HepG2 (cell line): ENCODE results near the gene HPCAL1. TPM values are rescaled to one million over a fixed set of nuclear protein-coding genes. Genes with fewer than 3 reads are reported as not detected.

Experiments used
- ATAC-seq: fragments of 200-7000 bp; cut with Tn5 transposase; 3 replicates; pipeline ENCODE4 v1.9.1; 2020; ENCODE audit warnings: mild to moderate bottlenecking, moderate library complexity
- BruUV-seq: library from RNA; stranded (reverse); fragments of 400-500 nt; replicated peaks from 2 replicates; lab custom pipeline; 2021; lab: Mats Ljungman, UMichigan
- CTCF ChIA-PET: fragments of 300-600 bp; formaldehyde crosslinking; extraction: SDS; loops from one replicate; lab custom pipeline; 2021; ENCODE audit warnings: low total read pairs, inconsistent platforms, low intra/inter-chr PET ratio; lab: Yijun Ruan, JAX
- POLR2A ChIA-PET: fragments of 350-600 bp; sonication (Branson Sonifier 250); formaldehyde crosslinking; loops from one replicate; lab custom pipeline; 2020; ENCODE audit warnings: antibody characterized with exemption, inconsistent platforms; lab: Yijun Ruan, JAX
- DNase-seq: peaks from one replicate; pipeline ENCODE4 v3.0.0-alpha.2; 2015; ENCODE audit warnings: low spot score
- FAIRE-seq: peaks from 3 replicates; lab custom pipeline; 2011; peaks lifted over from hg19 to GRCh38; lab: Jason Lieb, UNC
- H2AFZ ChIP-seq: one replicate; pipeline ENCODE4 v1.6.1; 2011; ENCODE audit warnings: low read length, inconsistent platforms
- H3K27ac ChIP-seq: fragments of 300-600 bp; 3 replicates; pipeline ENCODE4 v1.8.0; 2011; ENCODE audit warnings: mixed run types, mild to moderate bottlenecking, mixed read lengths, low read length, inconsistent platforms; ENCODE audit not compliant: insufficient read depth; ENCODE audit errors: extremely low read length
- H3K27me3 ChIP-seq, 2 experiments: fragments of 200-600 bp in 1 of 2; 2 replicates in 1 of 2; 3 replicates in 1 of 2; pipeline versions ENCODE4 v1.6.0 to v1.8.0; 2011; ENCODE audit warnings: low read length in 2 of 2, mild to moderate bottlenecking in 2 of 2, moderate library complexity in 2 of 2, inconsistent platforms in 1 of 2; ENCODE audit not compliant: insufficient read depth in 2 of 2, control insufficient read depth in 1 of 2
- H3K36me3 ChIP-seq, 2 experiments: fragments of 200-600 bp in 1 of 2; replicated peaks in 1 of 2; 2 replicates in 1 of 2; 3 replicates in 1 of 2; pipeline versions ENCODE4 v1.5.1 to v1.8.0; 2011; ENCODE audit warnings: low read length in 2 of 2, inconsistent platforms in 1 of 2; ENCODE audit not compliant: insufficient read depth in 2 of 2, control insufficient read depth in 1 of 2
- H3K4me1 ChIP-seq: 2 replicates; pipeline ENCODE4 v1.5.1; 2012; ENCODE audit warnings: low read length, inconsistent platforms; ENCODE audit not compliant: insufficient read depth
- H3K4me2 ChIP-seq: 2 replicates; pipeline ENCODE4 v1.6.0; 2011; ENCODE audit warnings: low read depth, low read length, inconsistent platforms
- H3K4me3 ChIP-seq, 3 experiments: fragments of 200-600 bp in 1 of 3; sonication (generic), shearing (Covaris generic) in 1 of 3; replicated peaks in 1 of 3; 2 replicates each; pipeline ENCODE4 v1.5.1; 2011 to 2016; ENCODE audit warnings: low read length in 3 of 3, inconsistent platforms in 2 of 3, low read depth in 2 of 3, mild to moderate bottlenecking in 2 of 3, control low read depth in 1 of 3, mixed read lengths in 1 of 3; ENCODE audit not compliant: insufficient read depth in 1 of 3
- H3K79me2 ChIP-seq: one replicate; pipeline ENCODE4 v1.6.1; 2011; ENCODE audit warnings: low read length, inconsistent platforms; ENCODE audit not compliant: insufficient read depth
- H3K9ac ChIP-seq: 2 replicates; pipeline ENCODE4 v1.6.0; 2011; ENCODE audit warnings: mild to moderate bottlenecking, low read depth, low read length, inconsistent platforms; ENCODE audit not compliant: insufficient read depth
- H3K9me3 ChIP-seq: 2 replicates; pipeline ENCODE4 v1.5.1; 2012; ENCODE audit warnings: mild to moderate bottlenecking, low read length
- H4K20me1 ChIP-seq: 2 replicates; pipeline ENCODE4 v1.6.0; 2011; ENCODE audit warnings: inconsistent platforms, mild to moderate bottlenecking, low read length, moderate library complexity; ENCODE audit not compliant: insufficient read depth
- ARID5B ChIP-seq: IDR thresholded peaks from 2 replicates; pipeline ENCODE4 v1.4.0; 2020; ENCODE audit warnings: mild to moderate bottlenecking, missing genetic modification reagents
- CCAR2 ChIP-seq: fragments of 200-400 bp; formaldehyde crosslinking; optimal IDR thresholded peaks from 2 replicates; pipeline ENCODE3; 2018; ENCODE audit warnings: low read depth, mild to moderate bottlenecking, low read length, moderate library complexity
- EP300 ChIP-seq, 3 experiments: sonication (generic) in 1 of 3; formaldehyde crosslinking in 1 of 3; IDR thresholded peaks; 2 replicates each; pipeline versions ENCODE4 v1.5.1 to v1.6.1; 2011 to 2020; ENCODE audit warnings: low read depth in 2 of 3, low read length in 2 of 3, borderline replicate concordance in 1 of 3, improper control_type of control experiment in 1 of 3, mild to moderate bottlenecking in 1 of 3, missing genetic modification reagents in 1 of 3, moderate library complexity in 1 of 3
- FOSL2 ChIP-seq: sonication (generic); formaldehyde crosslinking; IDR thresholded peaks from 2 replicates; pipeline ENCODE4 v1.4.0; 2020; ENCODE audit warnings: missing genetic modification reagents
- HNRNPK ChIP-seq: fragments of 200-400 bp; formaldehyde crosslinking; IDR thresholded peaks from 2 replicates; pipeline ENCODE4 v1.6.1; 2018; ENCODE audit warnings: low read length, low read depth, moderate library complexity, mild to moderate bottlenecking; ENCODE audit not compliant: poor library complexity, severe bottlenecking
- KLF16 ChIP-seq, 2 experiments: sonication (generic) in 1 of 2; formaldehyde crosslinking in 1 of 2; IDR thresholded peaks; 2 replicates each; pipeline versions ENCODE4 v1.6.1 to v1.8.0; 2016 to 2023; ENCODE audit warnings: missing genetic modification reagents in 2 of 2, missing compliant biosample characterization in 1 of 2
- PLSCR1 ChIP-seq: sonication (generic); formaldehyde crosslinking; IDR thresholded peaks from 2 replicates; pipeline ENCODE4 v1.5.0; 2020; ENCODE audit warnings: missing genetic modification reagents, mild to moderate bottlenecking, borderline replicate concordance
- POLR2G ChIP-seq: fragments of 200-400 bp; formaldehyde crosslinking; IDR thresholded peaks from 2 replicates; pipeline ENCODE4 v1.6.1; 2018; ENCODE audit warnings: mild to moderate bottlenecking, low read depth, low read length, moderate library complexity
- SIN3B ChIP-seq: fragments of 150-350 bp; IDR thresholded peaks from 2 replicates; pipeline ENCODE4 v1.6.1; 2014; ENCODE audit warnings: low read length
- WGBS: methylation state at CpG from one replicate; pipeline ENCODE4 v1.1.6; 2017; ENCODE audit warnings: low lambda C conversion rate; 5-methylcytosine and 5-hydroxymethylcytosine counted together
- in situ Hi-C: cut with HindIII; loops from 2 replicates; pipeline ENCODE4 v1.10.0; 2017; ENCODE audit warnings: low pct_unique_long_range_greater_than_20kb; ENCODE audit not compliant: extremely low pct_ligation_motif_present
- intact Hi-C: fragments of 100-400 bp; cut with micrococcal nuclease; formaldehyde crosslinking; loops from one replicate; pipeline ENCODE4 v1.10.0; 2022; ENCODE audit not compliant: unreplicated experiment
- polyA plus RNA-seq, 8 experiments: library from polyadenylated mRNA; depleted of rRNA in 3 of 8; stranded (reverse) in 7 of 8; unstranded in 1 of 8; fragments of >200 nt; fragmentation: Illumina TruSeq in 4 of 8; extraction: Trizol in 4 of 8; gene quantifications; 2 replicates each; pipeline versions ENCODE4 v1.2.1 to v1.2.3, GENCODE V29; 2011 to 2016; ENCODE audit warnings: low read depth in 4 of 8, missing spikeins in 1 of 8, mixed read lengths in 1 of 8; ENCODE audit not compliant: insufficient read depth in 1 of 8
- total RNA-seq, 5 experiments: library from RNA; depleted of rRNA; stranded (reverse); fragments of >200 nt; fragmentation: Illumina TruSeq; extraction: Trizol; gene quantifications; 2 replicates each; pipeline ENCODE4 v1.2.3, GENCODE V29; 2016; ENCODE audit warnings: low read depth in 1 of 5

HPCAL1 gene
- total and polyA plus RNA-seq, 2 of the 13 experiments (the other 11 are each of a cell fraction or from before 2014, with no cell fraction given), result 29.5 to 29.9 TPM

- no peak for FAIRE-seq
- no peaks in the 10 kb centered on the region for H3K9me3 ChIP-seq
- no peaks in the 10 kb centered on the region for H3K36me3 ChIP-seq
- H3K4me1 ChIP-seq, result peaks cover 73% of the 10 kb centered on the region
- H3K27me3 ChIP-seq, result no peaks in the 10 kb centered on the region
- no TSS peak for BruUV-seq
- 80% methylated on average over 6 of the region's 6 CpGs for WGBS
- POLR2A ChIA-PET, result interaction anchor here (0.7 to 6.1 kb wide), 2 partner anchors 15 to 20 kb away, joined by 5 to 87 read pairs; partner anchors contain the start of gene HPCAL1
- H3K4me3 ChIP-seq, result no peak overlapping the region
- no peaks in the 10 kb centered on the region for H3K79me2 ChIP-seq
- TF ChIP-seq KLF16 (CRISPR knock-in tag; IDR thresholded peaks at IDR 0.05) (no peak), SIN3B (no peak), CCAR2 (no peak)
- in situ Hi-C loops (no loop called here), intact Hi-C loops (no loop called here)
- CTCF ChIA-PET, result no interaction called here
- 0 out of 2 replicates have a peak overlapping the region, but pooled peaks have one; percentile 14 for H3K4me2 ChIP-seq
- H3K27ac ChIP-seq, result no peak overlapping the region
- ATAC-seq, result no peak
- no peak overlapping the region for H3K9ac ChIP-seq
- no peak for DNase-seq
- H4K20me1 ChIP-seq, result no peaks in the 10 kb centered on the region
- no peak overlapping the region for H2AFZ ChIP-seq
These were observed 20.0 kb upstream of the HPCAL1 start for GRCh38 chr2:10282611-10283105.

- ATAC-seq (no peak), FAIRE-seq (no peak), DNase-seq (peak; percentile 45)
- Histone ChIP-seq H4K20me1 (no peaks in the 10 kb centered on the region), H3K4me3 (no peak overlapping the region), H3K9me3 (no peaks in the 10 kb centered on the region), H3K9ac (no peak overlapping the region), H2AFZ (no peak overlapping the region), H3K4me2 (0 out of 2 replicates have a peak overlapping the region, but pooled peaks have one; percentile 14), H3K36me3 (no peaks in the 10 kb centered on the region), H3K27me3 (no peaks in the 10 kb centered on the region), H3K4me1 (peaks cover 66% of the 10 kb centered on the region), H3K27ac (no peak overlapping the region), H3K79me2 (no peaks in the 10 kb centered on the region)
- ChIA-PET CTCF (no interaction called here), POLR2A (interaction anchor here (0.7 to 6.1 kb wide), 5 partner anchors 15 to 167 kb away, joined by 3 to 87 read pairs (median 5); partner anchors contain the start of gene HPCAL1)
- in situ Hi-C loops (no loop called here), intact Hi-C loops (loop anchor here (2.0 kb wide), 1 partner anchor 19 kb away; the partner anchor contains the start of gene HPCAL1)
- BruUV-seq, result no TSS peak
- 61% methylated on average over 11 of the region's 16 CpGs for WGBS
- TF ChIP-seq EP300 (IDR thresholded peaks at IDR 0.05; ENCODE audit: low read depth in 2 of 2, low read length in 2 of 2) (peak in 1 of 2 experiments; percentile 34; a peak in 1 of 4 replicates), EP300 (CRISPR knock-in tag; IDR thresholded peaks at IDR 0.05; ENCODE audit: borderline replicate concordance) (no peak), FOSL2 (peak; percentile 89), ARID5B (CRISPR knock-in tag) (no peak), HNRNPK (no peak), PLSCR1 (CRISPR knock-in tag) (no peak), POLR2G (peak; percentile 36; the same call in 1 of the 2 replicates)
These were observed 19.3 kb upstream of the HPCAL1 start for GRCh38 chr2:10283106-10284062.
